Measurements from ENCODE around the gene GUSB.
A peak's percentile ranks its signal among the peaks of the same experiment; 100 is the strongest.

Gene GUSB

DNA sequence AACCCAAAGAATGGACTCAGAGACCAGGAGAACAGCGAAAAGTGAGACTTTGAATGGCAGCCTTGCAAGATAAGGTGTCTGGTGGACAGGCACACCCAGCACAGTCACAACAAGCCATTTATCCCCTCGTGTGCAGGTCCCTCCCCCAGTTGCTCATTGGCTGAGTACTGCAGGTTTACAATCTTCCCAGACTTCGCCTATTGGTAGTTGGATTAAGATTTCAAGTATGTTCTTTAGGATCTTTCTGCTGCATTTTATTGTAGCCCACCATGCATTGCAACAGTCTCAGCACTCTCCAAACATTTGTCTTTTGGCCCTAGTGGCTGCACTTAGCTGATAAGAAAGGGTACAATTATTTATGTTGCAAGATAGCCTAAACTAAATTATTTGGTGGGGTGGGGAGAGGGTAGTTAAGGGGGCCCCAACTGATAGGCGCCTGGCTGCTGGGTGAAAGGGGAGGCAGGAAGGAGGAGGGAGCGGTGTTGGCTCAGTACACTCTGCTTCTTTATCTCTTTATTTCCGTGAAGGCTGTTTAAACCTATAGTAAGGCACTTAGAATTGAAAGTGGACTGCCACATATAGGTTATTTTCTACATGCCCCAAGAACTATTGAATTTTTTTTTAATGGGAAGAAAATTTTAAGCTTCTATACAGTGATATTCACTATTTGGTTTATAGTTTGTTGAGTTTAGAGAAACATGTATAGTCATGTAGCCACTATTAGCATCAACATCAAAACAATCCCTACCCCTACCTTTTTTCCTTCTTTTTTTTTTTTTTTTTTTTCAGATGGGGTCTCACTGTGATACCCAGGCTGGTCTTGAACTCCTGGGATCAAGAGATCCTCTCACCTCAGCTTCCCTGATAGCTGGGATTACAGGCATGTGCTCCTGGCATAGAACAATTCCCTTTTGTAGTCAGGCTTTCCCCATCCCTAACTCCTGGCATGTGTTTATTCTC is 54.2 kb downstream of the GUSB start:
- DNase-seq = no peak

DNA sequence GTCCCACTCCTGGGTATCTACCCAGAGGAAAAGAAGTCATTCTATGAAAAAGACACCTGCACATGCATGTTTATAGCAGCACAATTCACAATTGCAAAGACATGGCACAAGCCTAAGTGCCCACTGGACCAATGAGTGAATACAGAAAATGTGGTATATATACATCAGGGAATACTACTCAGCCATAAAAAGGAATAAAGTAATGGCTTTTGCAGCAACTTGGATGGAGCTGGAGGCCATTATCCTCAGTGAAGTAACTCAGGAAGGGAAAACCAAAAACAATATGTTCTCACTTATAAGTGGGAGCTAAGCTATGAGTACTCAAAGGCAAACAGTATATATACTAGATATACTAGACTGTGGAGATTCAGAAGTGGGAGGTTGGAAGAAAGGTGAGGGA is 55.4 kb downstream of the GUSB start:
- DNase-seq = no peak

DNA sequence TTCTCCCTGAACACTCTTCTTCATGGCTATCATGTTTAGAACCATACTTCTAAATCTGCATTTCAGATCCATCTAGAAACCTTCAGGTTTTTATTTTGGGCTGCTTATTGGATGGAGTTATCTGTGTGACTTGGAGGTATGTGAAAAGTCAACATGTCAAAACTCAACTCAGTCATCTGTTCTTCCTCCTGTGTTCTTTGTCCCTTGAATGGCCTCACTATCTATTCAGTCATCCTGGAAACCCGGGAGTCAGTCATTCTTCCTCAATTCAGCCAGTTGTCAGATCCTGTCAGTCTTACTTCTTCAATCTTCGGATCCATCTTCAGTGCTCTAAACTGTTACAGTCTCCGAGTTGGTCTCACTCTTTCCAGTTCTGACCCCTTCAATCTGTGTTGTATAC is 57.0 kb downstream of the GUSB start:
- peak; percentile 16 to 46 (median 26) for DNase-seq

DNA sequence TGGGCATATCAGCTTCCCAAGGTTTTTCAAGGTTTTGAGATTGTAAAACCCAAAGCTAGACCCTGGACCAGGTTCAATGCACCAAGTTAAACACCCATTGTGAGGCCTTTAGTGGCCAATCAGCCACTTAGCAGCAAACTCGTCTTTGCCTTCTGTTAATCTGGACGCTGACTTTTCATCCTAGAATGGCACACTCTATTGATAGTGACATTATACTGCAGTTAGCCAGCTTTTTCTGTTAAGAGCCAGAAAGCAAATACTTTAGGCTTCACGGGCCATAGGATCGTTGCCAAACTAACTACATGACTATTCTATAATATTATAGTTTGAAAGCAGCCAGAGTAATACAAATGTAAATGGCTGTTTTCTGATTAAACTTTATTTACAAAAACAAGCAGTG is 57.8 kb downstream of the GUSB start:
- DNase-seq = no peak

DNA sequence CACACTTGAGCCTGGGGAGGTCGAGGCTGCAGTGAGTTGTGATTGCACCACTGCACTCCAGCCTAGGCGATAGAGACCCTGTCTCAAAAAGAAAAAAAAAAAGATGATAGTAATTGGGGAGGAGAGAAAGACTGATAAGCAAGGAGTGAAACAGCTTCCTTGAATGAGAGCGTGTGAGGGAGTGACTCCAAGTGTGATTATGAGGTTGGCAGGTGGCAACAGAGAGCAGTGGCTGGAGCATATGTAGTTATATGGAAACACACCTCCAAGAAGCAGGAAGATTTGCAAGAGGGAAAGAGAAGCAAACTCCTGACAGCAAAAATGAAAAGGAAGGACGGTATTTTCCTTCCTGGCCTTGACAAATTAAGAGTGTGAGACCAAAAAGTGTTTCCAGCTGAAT is 58.7 kb downstream of the GUSB start:
- no peak for DNase-seq

DNA sequence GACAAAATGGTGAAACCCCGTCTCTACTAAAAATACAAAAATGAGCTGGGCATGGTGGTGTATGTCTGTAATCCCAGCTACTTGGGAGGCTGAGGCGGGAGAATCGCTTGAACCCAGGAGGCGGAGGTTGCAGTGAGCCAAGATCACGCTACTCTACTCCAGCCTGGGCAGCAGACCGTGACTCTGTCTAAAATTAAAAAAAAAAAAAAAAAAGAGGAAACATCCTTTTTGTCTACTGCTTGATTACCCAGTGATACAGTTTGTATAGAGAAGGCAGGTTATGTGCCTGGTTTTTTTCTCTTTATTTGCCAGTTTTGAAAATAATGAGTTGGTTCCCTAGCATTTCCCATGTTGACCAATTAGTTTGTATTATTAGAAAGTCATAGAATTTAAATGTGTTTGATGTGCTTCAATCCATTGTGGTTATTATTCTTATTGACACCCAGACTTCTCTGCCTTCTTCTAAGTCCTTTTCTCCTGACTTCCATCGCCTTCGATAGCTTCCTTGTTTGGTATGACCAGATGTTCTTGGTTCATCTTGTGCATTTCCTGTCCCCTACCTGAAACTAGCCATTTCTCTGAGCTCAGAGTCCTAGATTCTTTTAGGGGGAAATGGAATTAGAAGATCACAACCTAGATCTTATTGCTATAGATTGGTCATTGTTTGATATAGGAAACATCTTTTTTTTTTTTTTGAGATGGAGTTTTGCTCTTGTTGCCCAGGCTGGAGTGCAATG is 65.9 kb downstream of the GUSB start:
- DNase-seq = peak in 2 of 4 experiments; percentile 26

DNA sequence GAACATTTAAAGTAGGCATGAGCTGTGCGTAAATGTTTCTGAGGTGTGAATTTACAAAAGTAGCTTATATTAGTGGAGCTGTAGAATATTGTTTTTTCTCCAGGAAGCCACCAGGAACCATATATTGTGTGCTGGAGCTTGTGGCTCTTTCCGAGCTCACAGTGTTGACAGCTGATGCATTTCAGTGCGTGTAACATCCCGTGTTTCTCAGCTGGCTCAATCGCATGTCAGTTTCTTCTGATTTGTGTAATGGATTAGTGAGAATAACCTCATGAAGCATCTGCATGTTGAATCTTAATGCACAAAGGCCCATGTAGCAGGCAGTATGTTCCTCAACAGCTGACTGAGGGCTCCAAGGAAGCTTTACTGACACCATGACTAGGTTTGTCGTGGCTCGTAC is 69.8 kb downstream of the GUSB start:
- DNase-seq = no peak
